Measurements from ENCODE around the gene BBS9.

- TF ChIP-seq ZFX (IDR thresholded peaks at IDR 0.05) (no peak), CTCF (conservative IDR thresholded peaks at IDR 0.05) (no peak)
These were observed 379.8 kb downstream of the BBS9 start for GRCh38 chr7:33509206-33509605.

All from C4-2B (cell line).